Activated naive CD8-positive, alpha-beta T cell treated with anti-CD3 and anti-CD28 coated beads for 36 hours (primary cell): ENCODE results near the gene SRP9. TPM values are rescaled to one million over a fixed set of nuclear protein-coding genes. Genes with fewer than 3 reads are reported as not detected.
"Not testable (repeated sequence)": the region's sequence is repeated elsewhere in the genome, so short reads cannot be mapped to it uniquely, and the experiment has no call there.

Source experiments
- DNase-seq: peaks from one replicate; pipeline ENCODE4 v3.0.0; 2021
- H3K27ac Mint-ChIP-seq: one replicate; pipeline ENCODE4 v1.8.0; 2022; ENCODE audit warnings: mild to moderate bottlenecking, moderate library complexity, mixed read lengths
- H3K27me3 Mint-ChIP-seq: one replicate; pipeline ENCODE4 v1.8.0; 2022; ENCODE audit warnings: mild to moderate bottlenecking, mixed read lengths
- H3K36me3 Mint-ChIP-seq: one replicate; pipeline ENCODE4 v1.8.0; 2021; ENCODE audit warnings: mild to moderate bottlenecking, mixed read lengths
- H3K4me1 Mint-ChIP-seq: one replicate; pipeline ENCODE4 v1.8.0; 2021; ENCODE audit warnings: mixed read lengths
- H3K4me3 Mint-ChIP-seq: one replicate; pipeline ENCODE4 v1.8.0; 2022; ENCODE audit warnings: mild to moderate bottlenecking, moderate library complexity, mixed read lengths
- H3K9me3 Mint-ChIP-seq: one replicate; pipeline ENCODE4 v1.8.0; 2022; ENCODE audit warnings: mixed read lengths
- total RNA-seq, 2 experiments: library from RNA; stranded (reverse); gene quantifications; one replicate each; pipeline ENCODE4 v1.2.3, GENCODE V29; 2021

SRP9 gene
- total RNA-seq, 2 experiments from 2014 or later: 335 to 350 TPM

GRCh38 chr1:225813214-225813964, 35.8 kb downstream of the SRP9 start:
- peaks cover 5% of the 10 kb centered on the region for H3K27me3 Mint-ChIP-seq
- H3K4me3 Mint-ChIP-seq: no peak overlapping the region
- no peaks in the 10 kb centered on the region for H3K9me3 Mint-ChIP-seq
- no peak for DNase-seq
- no peaks in the 10 kb centered on the region for H3K36me3 Mint-ChIP-seq
- H3K27ac Mint-ChIP-seq: no peak overlapping the region
- peaks cover 17% of the 10 kb centered on the region for H3K4me1 Mint-ChIP-seq

GRCh38 chr1:225814381-225814780, 36.8 kb downstream of the SRP9 start:
- Mint-ChIP-seq H3K4me1 (peaks cover 15% of the 10 kb centered on the region), H3K27ac (no peak overlapping the region), H3K4me3 (no peak overlapping the region), H3K9me3 (no peaks in the 10 kb centered on the region), H3K36me3 (no peaks in the 10 kb centered on the region), H3K27me3 (peaks cover 5% of the 10 kb centered on the region)
- no peak for DNase-seq

GRCh38 chr1:225815090-225815489, 37.5 kb downstream of the SRP9 start:
- H3K36me3 Mint-ChIP-seq, H3K9me3 Mint-ChIP-seq, H3K27me3 Mint-ChIP-seq, DNase-seq, H3K27ac Mint-ChIP-seq, H3K4me3 Mint-ChIP-seq: not testable (repeated sequence)
- peaks cover 10% of the 10 kb centered on the region for H3K4me1 Mint-ChIP-seq

- no peak for DNase-seq
- Mint-ChIP-seq H3K4me3 (no peak overlapping the region), H3K36me3 (no peaks in the 10 kb centered on the region), H3K27ac (no peak overlapping the region), H3K9me3 (no peaks in the 10 kb centered on the region), H3K4me1 (peaks cover 7% of the 10 kb centered on the region), H3K27me3 (peaks cover 2% of the 10 kb centered on the region)
These were observed 38.0 kb downstream of the SRP9 start for GRCh38 chr1:225815526-225816178.

- Mint-ChIP-seq H3K9me3 (no peaks in the 10 kb centered on the region), H3K4me3 (no peak overlapping the region), H3K27me3 (no peaks in the 10 kb centered on the region), H3K27ac (no peak overlapping the region), H3K36me3 (no peaks in the 10 kb centered on the region), H3K4me1 (peaks cover 4% of the 10 kb centered on the region)
- DNase-seq: no peak
These were observed 39.3 kb downstream of the SRP9 start for GRCh38 chr1:225816643-225817538.

GRCh38 chr1:225817611-225818061, 40.0 kb downstream of the SRP9 start:
- H3K9me3 Mint-ChIP-seq: no peaks in the 10 kb centered on the region
- H3K4me3 Mint-ChIP-seq: no peak overlapping the region
- H3K4me1 Mint-ChIP-seq: peaks cover 4% of the 10 kb centered on the region
- no peak overlapping the region for H3K27ac Mint-ChIP-seq
- H3K36me3 Mint-ChIP-seq: no peaks in the 10 kb centered on the region
- no peaks in the 10 kb centered on the region for H3K27me3 Mint-ChIP-seq
- no peak for DNase-seq

- Mint-ChIP-seq H3K4me3 (no peak overlapping the region), H3K27ac (no peak overlapping the region), H3K9me3 (no peaks in the 10 kb centered on the region), H3K4me1 (peaks cover 4% of the 10 kb centered on the region), H3K27me3 (no peaks in the 10 kb centered on the region), H3K36me3 (no peaks in the 10 kb centered on the region)
- no peak for DNase-seq
These were observed 40.6 kb downstream of the SRP9 start for GRCh38 chr1:225818229-225818628.

- Mint-ChIP-seq H3K9me3 (no peaks in the 10 kb centered on the region), H3K36me3 (no peaks in the 10 kb centered on the region), H3K4me1 (peaks cover 4% of the 10 kb centered on the region), H3K27me3 (no peaks in the 10 kb centered on the region), H3K27ac (no peak overlapping the region), H3K4me3 (no peak overlapping the region)
- no peak for DNase-seq
These were observed 41.9 kb downstream of the SRP9 start for GRCh38 chr1:225819346-225820192.

- Mint-ChIP-seq H3K27me3 (no peaks in the 10 kb centered on the region), H3K9me3 (no peaks in the 10 kb centered on the region)
These were observed 43.0 kb downstream of the SRP9 start for GRCh38 chr1:225820522-225821120.

GRCh38 chr1:225822655-225823403, 45.2 kb downstream of the SRP9 start:
- Mint-ChIP-seq H3K9me3 (no peaks in the 10 kb centered on the region), H3K27ac (no peak overlapping the region), H3K4me3 (no peak overlapping the region), H3K36me3 (no peaks in the 10 kb centered on the region), H3K27me3 (no peaks in the 10 kb centered on the region), H3K4me1 (peaks cover 1% of the 10 kb centered on the region)
- no peak for DNase-seq

More at GRCh38 chr1:225820522-225821120, 43.0 kb downstream of the SRP9 start:
- H3K4me3 Mint-ChIP-seq: no peak overlapping the region
- H3K36me3 Mint-ChIP-seq: no peaks in the 10 kb centered on the region
- H3K4me1 Mint-ChIP-seq: peaks cover 4% of the 10 kb centered on the region
- DNase-seq: no peak
- no peak overlapping the region for H3K27ac Mint-ChIP-seq

GRCh38 chr1:225823811-225824261, 46.2 kb downstream of the SRP9 start:
- Mint-ChIP-seq H3K4me3 (no peak overlapping the region), H3K27me3 (no peaks in the 10 kb centered on the region), H3K9me3 (no peaks in the 10 kb centered on the region), H3K27ac (no peak overlapping the region), H3K4me1 (no peaks in the 10 kb centered on the region), H3K36me3 (no peaks in the 10 kb centered on the region)
- no peak for DNase-seq

- DNase-seq: no peak
- no peaks in the 10 kb centered on the region for H3K36me3 Mint-ChIP-seq
- H3K27ac Mint-ChIP-seq: no peak overlapping the region
- H3K4me1 Mint-ChIP-seq: no peaks in the 10 kb centered on the region
- no peaks in the 10 kb centered on the region for H3K27me3 Mint-ChIP-seq
- H3K9me3 Mint-ChIP-seq: no peaks in the 10 kb centered on the region
- H3K4me3 Mint-ChIP-seq: no peak overlapping the region
These were observed 46.9 kb downstream of the SRP9 start for GRCh38 chr1:225824533-225824941.

GRCh38 chr1:225825078-225825477, 47.5 kb downstream of the SRP9 start:
- no peak for DNase-seq
- Mint-ChIP-seq H3K27me3 (no peaks in the 10 kb centered on the region), H3K9me3 (no peaks in the 10 kb centered on the region), H3K4me1 (no peaks in the 10 kb centered on the region), H3K27ac (no peak overlapping the region), H3K4me3 (no peak overlapping the region), H3K36me3 (no peaks in the 10 kb centered on the region)
